H1 (cell line): ENCODE data around the gene MSL1. TPM values are rescaled to one million over a fixed set of nuclear protein-coding genes. Genes with fewer than 3 reads are reported as not detected.

Experiments
- CTCF ChIA-PET: fragments of 300-600 bp; sonication (Branson Sonifier 250); formaldehyde crosslinking; loops from one replicate; lab custom pipeline; 2021; ENCODE audit not compliant: partially characterized antibody; lab: Charles Lee
- POLR2A ChIA-PET: fragments of 300-600 bp; sonication (Branson Sonifier 250); formaldehyde crosslinking; loops from one replicate; lab custom pipeline; 2021; ENCODE audit warnings: inconsistent platforms; ENCODE audit not compliant: partially characterized antibody; lab: Charles Lee
- DNase-seq, 2 experiments: peaks; one replicate each; pipeline versions ENCODE4 v3.0.0 to v3.0.0-alpha.2; 2010 to 2022; ENCODE audit warnings: low spot score in 2 of 2, low read depth in 1 of 2, mixed read lengths in 1 of 2
- FAIRE-seq: peaks from 2 replicates; lab custom pipeline; 2011; peaks lifted over from hg19 to GRCh38; lab: Jason Lieb, UNC
- H2AFZ ChIP-seq: 2 replicates; pipeline ENCODE4 v1.8.1; 2012; ENCODE audit warnings: low read length, inconsistent platforms
- H2AK5ac ChIP-seq: 2 replicates; pipeline ENCODE4 v1.6.1; 2013; ENCODE audit warnings: low read depth, low read length
- H2BK120ac ChIP-seq: replicated peaks from 2 replicates; pipeline ENCODE3; 2013; ENCODE audit warnings: low read depth, low read length, inconsistent platforms
- H2BK12ac ChIP-seq: 2 replicates; pipeline ENCODE4 v1.6.1; 2013; ENCODE audit warnings: low read depth, low read length
- H2BK15ac ChIP-seq: 2 replicates; pipeline ENCODE4 v1.6.1; 2013; ENCODE audit warnings: low read length
- H2BK20ac ChIP-seq: 2 replicates; pipeline ENCODE4 v1.6.1; 2013; ENCODE audit warnings: low read length
- H2BK5ac ChIP-seq: 2 replicates; pipeline ENCODE4 v1.6.1; 2013; ENCODE audit warnings: low read depth, low read length
- H3K14ac ChIP-seq: 2 replicates; pipeline ENCODE4 v1.6.1; 2013; ENCODE audit warnings: inconsistent platforms; ENCODE audit not compliant: insufficient read length
- H3K18ac ChIP-seq: 2 replicates; pipeline ENCODE4 v1.6.1; 2013; ENCODE audit warnings: low read length; ENCODE audit errors: extremely low read depth
- H3K23ac ChIP-seq: 2 replicates; pipeline ENCODE4 v1.6.1; 2013; ENCODE audit warnings: inconsistent platforms; ENCODE audit not compliant: insufficient read length
- H3K23me2 ChIP-seq: 2 replicates; pipeline ENCODE4 v1.6.1; 2013; ENCODE audit warnings: low read depth, low read length
- H3K27ac ChIP-seq: 2 replicates; pipeline ENCODE4 v1.6.1; 2011; ENCODE audit warnings: low read depth, low read length, inconsistent platforms
- H3K27me3 ChIP-seq, 4 experiments: replicated peaks in 1 of 4; 1 replicate in 1 of 4; 2 replicates in 3 of 4; pipeline versions ENCODE4 v1.6.1 to v1.8.1; 2011 to 2013; ENCODE audit warnings: low read length in 3 of 4, mild to moderate bottlenecking in 3 of 4, inconsistent platforms in 2 of 4, mixed read lengths in 2 of 4, moderate library complexity in 1 of 4; ENCODE audit not compliant: control insufficient read depth in 3 of 4, insufficient read depth in 3 of 4; ENCODE audit errors: extremely low read depth in 1 of 4
- H3K36me3 ChIP-seq, 4 experiments: 2 replicates each; pipeline versions ENCODE4 v1.6.1 to v1.8.1; 2011 to 2013; ENCODE audit warnings: mild to moderate bottlenecking in 4 of 4, low read length in 3 of 4, moderate library complexity in 2 of 4, control low read depth in 1 of 4, inconsistent platforms in 1 of 4; ENCODE audit not compliant: insufficient read depth in 4 of 4, control insufficient read depth in 2 of 4
- H3K4ac ChIP-seq: replicated peaks from 2 replicates; pipeline ENCODE3; 2013; ENCODE audit warnings: low read length, low read depth, mixed read lengths, inconsistent platforms; ENCODE audit not compliant: insufficient read length
- H3K4me1 ChIP-seq, 4 experiments: replicated peaks in 1 of 4; 1 replicate in 1 of 4; 2 replicates in 3 of 4; pipeline versions ENCODE4 v1.6.1 to v1.8.1; 2011 to 2013; ENCODE audit warnings: low read length in 3 of 4, inconsistent platforms in 2 of 4, mixed read lengths in 1 of 4; ENCODE audit not compliant: insufficient read depth in 4 of 4, control insufficient read depth in 3 of 4
- H3K4me2 ChIP-seq, 2 experiments: 2 replicates each; pipeline versions ENCODE4 v1.6.1 to v1.8.1; 2011 to 2013; ENCODE audit warnings: low read depth in 2 of 2, low read length in 2 of 2, control low read depth in 1 of 2, inconsistent platforms in 1 of 2, mild to moderate bottlenecking in 1 of 2; ENCODE audit not compliant: insufficient read depth in 1 of 2
- H3K4me3 ChIP-seq, 4 experiments: fragments of 200-600, 300-600 bp in 1 of 4; sonication (generic), shearing (Covaris generic), sonication (Bioruptor Twin) in 1 of 4; 2 replicates each; pipeline versions ENCODE4 v1.5.1 to v1.8.1; 2011 to 2016; ENCODE audit warnings: low read length in 4 of 4, low read depth in 3 of 4, control low read depth in 2 of 4, inconsistent platforms in 2 of 4, mild to moderate bottlenecking in 2 of 4, mixed read lengths in 1 of 4, moderate library complexity in 1 of 4; ENCODE audit not compliant: insufficient read depth in 2 of 4; ENCODE audit errors: extremely low read depth in 1 of 4
- H3K56ac ChIP-seq: replicated peaks from 2 replicates; pipeline ENCODE3; 2013; ENCODE audit warnings: low read depth, mild to moderate bottlenecking, mixed read lengths, low read length, inconsistent platforms; ENCODE audit not compliant: insufficient read length
- H3K79me1 ChIP-seq: 2 replicates; pipeline ENCODE4 v1.6.1; 2013; ENCODE audit warnings: low read depth, low read length, control low read depth
- H3K79me2 ChIP-seq, 2 experiments: 2 replicates each; pipeline versions ENCODE4 v1.6.1 to v1.8.1; 2012 to 2013; ENCODE audit warnings: low read length in 2 of 2, mild to moderate bottlenecking in 2 of 2, inconsistent platforms in 1 of 2; ENCODE audit not compliant: insufficient read depth in 2 of 2, control insufficient read depth in 1 of 2
- H3K9ac ChIP-seq, 4 experiments: replicated peaks in 1 of 4; 1 replicate in 1 of 4; 2 replicates in 3 of 4; pipeline versions ENCODE4 v1.6.1 to v1.8.1; 2011 to 2013; ENCODE audit warnings: low read depth in 3 of 4, low read length in 3 of 4, control low read depth in 2 of 4, mild to moderate bottlenecking in 2 of 4, moderate library complexity in 2 of 4, inconsistent platforms in 1 of 4; ENCODE audit errors: extremely low read depth in 1 of 4
- H3K9me3 ChIP-seq, 2 experiments: 2 replicates each; pipeline versions ENCODE4 v1.6.1 to v1.8.1; 2012 to 2013; ENCODE audit warnings: mild to moderate bottlenecking in 2 of 2, moderate library complexity in 2 of 2, control low read depth in 1 of 2, inconsistent platforms in 1 of 2, low read depth in 1 of 2, low read length in 1 of 2, mixed read lengths in 1 of 2; ENCODE audit not compliant: insufficient read depth in 2 of 2
- H4K20me1 ChIP-seq, 2 experiments: replicated peaks in 1 of 2; 2 replicates each; pipeline versions ENCODE3 to v1.8.1; 2011 to 2013; ENCODE audit warnings: inconsistent platforms in 2 of 2, low read length in 2 of 2, mild to moderate bottlenecking in 1 of 2; ENCODE audit not compliant: insufficient read depth in 2 of 2, control insufficient read depth in 1 of 2
- H4K5ac ChIP-seq: 2 replicates; pipeline ENCODE4 v1.6.1; 2013; ENCODE audit warnings: low read length, low read depth, mixed read lengths, inconsistent platforms; ENCODE audit not compliant: insufficient read length
- H4K8ac ChIP-seq: 2 replicates; pipeline ENCODE4 v1.8.0; 2013; ENCODE audit warnings: mild to moderate bottlenecking, moderate library complexity, low read length, inconsistent platforms; ENCODE audit not compliant: insufficient read depth; ENCODE audit errors: extremely low read depth
- H4K91ac ChIP-seq: replicated peaks from 2 replicates; pipeline ENCODE3; 2013; ENCODE audit warnings: low read length, mixed read lengths, inconsistent platforms; ENCODE audit not compliant: insufficient read length
- BACH1 ChIP-seq: IDR thresholded peaks from 2 replicates; pipeline ENCODE4 v1.6.1; 2012; ENCODE audit warnings: low read length, improper control_type of control experiment
- CBX8 ChIP-seq: fragments of 300-800, 300-1000 bp; sonication (generic); IDR thresholded peaks from 2 replicates; pipeline ENCODE4 v1.7.1; 2016; ENCODE audit warnings: low read depth, low read length, borderline replicate concordance
- CREB1 ChIP-seq: IDR thresholded peaks from 2 replicates; pipeline ENCODE4 v1.6.1; 2012; ENCODE audit warnings: inconsistent platforms
- KDM4A ChIP-seq: IDR thresholded peaks from one replicate; pipeline ENCODE4 v1.7.1; 2012; ENCODE audit warnings: low read depth, mild to moderate bottlenecking, moderate library complexity, low read length, inconsistent platforms; ENCODE audit not compliant: severe bottlenecking
- RAD21 ChIP-seq, 2 experiments: IDR thresholded peaks in 1 of 2; conservative IDR thresholded peaks in 1 of 2; 2 replicates each; pipeline ENCODE4 v1.6.1; 2011; ENCODE audit warnings: low read depth in 2 of 2, low read length in 2 of 2, improper control_type of control experiment in 1 of 2, inconsistent platforms in 1 of 2, mild to moderate bottlenecking in 1 of 2, moderate library complexity in 1 of 2
- SP4 ChIP-seq: IDR thresholded peaks from 2 replicates; pipeline ENCODE4 v1.6.1; 2012; ENCODE audit warnings: low read length, inconsistent platforms
- SRF ChIP-seq: IDR thresholded peaks from 2 replicates; pipeline ENCODE4 v1.6.1; 2011; ENCODE audit warnings: mild to moderate bottlenecking, low read depth, low read length, moderate library complexity
- TAF1 ChIP-seq: IDR thresholded peaks from 2 replicates; pipeline ENCODE4 v1.6.1; 2011; ENCODE audit warnings: mild to moderate bottlenecking, low read depth, low read length
- TAF7 ChIP-seq: optimal IDR thresholded peaks from 2 replicates; pipeline ENCODE3; 2011; ENCODE audit warnings: low read depth, mild to moderate bottlenecking, inconsistent platforms, low read length, moderate library complexity, borderline replicate concordance
- ZNF274 ChIP-seq: IDR thresholded peaks from 2 replicates; pipeline ENCODE4 v1.7.0; 2012; ENCODE audit warnings: low read length, borderline replicate concordance; ENCODE audit errors: extremely low read depth
- WGBS, 2 experiments: shearing (Covaris generic) in 1 of 2; methylation state at CpG; one replicate each; pipeline versions ENCODE4 v1.1.6 to v1.1.7; 2013 to 2015; ENCODE audit warnings: low lambda C conversion rate in 2 of 2, mixed read lengths in 2 of 2, inconsistent platforms in 1 of 2, low coverage in 1 of 2, missing lambda C conversion rate in 1 of 2; ENCODE audit not compliant: insufficient replicate concordance in 2 of 2, insufficient coverage in 1 of 2, insufficient read length in 1 of 2; ENCODE audit errors: extremely low coverage in 1 of 2, missing lambda C conversion rate in 1 of 2; 5-methylcytosine and 5-hydroxymethylcytosine counted together
- polyA plus RNA-seq, 7 experiments: library from polyadenylated mRNA; depleted of rRNA in 3 of 7; stranded (reverse) in 5 of 7; unstranded in 2 of 7; fragments of >200 nt in 5 of 7; fragments of 200-250 nt in 2 of 7; gene quantifications; 1 replicate in 5 of 7; 2 replicates in 1 of 7; 4 replicates in 1 of 7; pipeline versions ENCODE4 v1.2.1 to v1.2.3, GENCODE V29; 2011 to 2013; ENCODE audit warnings: missing spikeins in 2 of 7, mixed read lengths in 2 of 7
- total RNA-seq: library from RNA; stranded (reverse); fragmentation: NEBNext Ultra II Directional; extraction: Animal tissue kit (Norgen Biotek cat#: 25700); gene quantifications from 2 replicates; pipeline ENCODE4 v1.2.1, GENCODE V29; 2021

MSL1 gene
- total and polyA plus RNA-seq, 2 of the 8 experiments (the other 6 are each of a cell fraction or from before 2014, with no cell fraction given): 24.1 to 66.5 TPM

DNA sequence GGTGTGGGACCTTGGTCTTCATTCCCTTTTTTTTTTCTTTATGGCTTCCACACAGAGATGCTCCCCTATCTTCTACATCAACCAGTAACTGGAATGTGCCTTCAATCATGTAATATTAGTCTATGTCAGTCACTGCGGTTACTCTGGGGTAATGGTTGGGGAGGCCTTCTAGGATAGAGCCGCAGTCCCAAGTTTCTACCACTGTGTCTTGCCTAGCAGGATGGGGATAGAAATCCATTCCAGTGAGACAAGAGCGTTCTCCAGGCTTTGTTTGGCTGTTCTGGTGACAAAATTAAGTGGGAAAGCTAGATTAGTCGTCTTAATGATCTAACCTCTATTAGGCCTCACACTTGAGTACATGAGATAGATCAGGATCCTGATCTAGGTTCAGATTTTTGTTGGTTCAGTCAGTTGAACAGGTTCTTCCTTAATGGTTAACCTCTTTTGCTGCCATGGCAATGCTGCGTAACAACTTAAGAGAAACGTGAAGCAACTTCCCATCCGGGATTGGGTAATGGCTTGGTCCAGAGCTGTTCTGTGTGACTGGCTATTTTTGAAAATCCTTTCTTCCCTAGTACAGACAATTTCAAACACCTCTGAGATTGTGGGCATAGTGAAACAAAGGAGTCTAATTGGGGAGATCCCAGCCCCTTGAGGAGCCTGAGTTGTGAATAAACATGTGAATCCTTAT, 8.7 kb downstream of the MSL1 start:
- H2AK5ac ChIP-seq: no peak overlapping the region
- no peak overlapping the region for H2BK5ac ChIP-seq
- 89% methylated on average over 7 of the region's 7 CpGs; no CpG with 5 or more reads in 1 of the 2 experiments for WGBS, 2 experiments
- no peaks in the 10 kb centered on the region for H3K4me1 ChIP-seq
- H3K4ac ChIP-seq: no peak overlapping the region
- H4K20me1 ChIP-seq: peaks cover 0 to 5% of the 10 kb centered on the region in 2 experiments
- no peak overlapping the region for H2BK20ac ChIP-seq
- H2BK120ac ChIP-seq: no peak overlapping the region
- no peak overlapping the region for H3K4me2 ChIP-seq
- no peaks in the 10 kb centered on the region for H3K27me3 ChIP-seq
- H3K9ac ChIP-seq: no peak overlapping the region
- no peak for FAIRE-seq
- no peak overlapping the region for H2BK12ac ChIP-seq
- no peaks in the 10 kb centered on the region for H3K9me3 ChIP-seq
- H4K5ac ChIP-seq: no peak overlapping the region
- POLR2A ChIA-PET: interaction anchor here (0.9 to 4.6 kb wide), 9 partner anchors 6 to 182 kb away, joined by 3 to 35 read pairs (median 5); partner anchors contain the start of genes CASC3 and MSL1
- no peak overlapping the region for H3K14ac ChIP-seq
- no peak overlapping the region for H2AFZ ChIP-seq
- no peak for DNase-seq
- no peak overlapping the region for H3K27ac ChIP-seq
- TF ChIP-seq TAF7: no peak
- TF ChIP-seq BACH1: no peak
- TF ChIP-seq TAF1: no peak
- no peak for TF ChIP-seq ZNF274
- no peak for TF ChIP-seq CREB1
- no peak for TF ChIP-seq RAD21 (IDR thresholded peaks at IDR 0.05 in 1 of 2, conservative IDR thresholded peaks at IDR 0.05 in 1 of 2; ENCODE audit: low read depth in 2 of 2, low read length in 2 of 2)
- no peak for TF ChIP-seq CBX8
- no peak for TF ChIP-seq KDM4A
- TF ChIP-seq SRF: no peak
- TF ChIP-seq SP4: no peak
- TF ChIP-seq, all 59 proteins: peak for 0
- no peak overlapping the region for H3K56ac ChIP-seq
- H3K79me2 ChIP-seq: peaks cover 5 to 25% of the 10 kb centered on the region in 2 experiments; a peak in 3 of 4 replicates
- H3K4me3 ChIP-seq: no peak overlapping the region
- 0 out of 2 replicates have a peak, but pooled peaks cover 5% of the 10 kb centered on the region for H3K79me1 ChIP-seq
- no peak overlapping the region for H3K18ac ChIP-seq
- no peak overlapping the region for H4K91ac ChIP-seq
- no peak overlapping the region for H2BK15ac ChIP-seq
- CTCF ChIA-PET: interaction anchor here (1.0 to 14.0 kb wide), 5 partner anchors 10 to 154 kb away, joined by 3 to 135 read pairs (median 3); partner anchors contain the start of gene PSMD3
- H3K23me2 ChIP-seq: no peaks in the 10 kb centered on the region; the same call in 1 of the 2 replicates
- H3K36me3 ChIP-seq: peaks cover 47 to 94% (median 76%) of the 10 kb centered on the region in 4 experiments
- H4K8ac ChIP-seq: no peak overlapping the region
- no peak overlapping the region for H3K23ac ChIP-seq
